Measurements from ENCODE around the gene ABCB4.

Gene ABCB4

GRCh38 chr7:87475359-87476178 is at the start of gene ABCB4:
TSS of gene ABCB4 (minus strand) at chr7:87475680. CDS start at chr7:87475465, 215 bp downstream.
- DNase-seq (ENCODE audit: low read depth in 3 of 3) = no peak

- no peak for DNase-seq (ENCODE audit: low read depth in 3 of 3)
Measured at GRCh38 chr7:87518735-87519134, 43.3 kb upstream of the ABCB4 start.

DNA sequence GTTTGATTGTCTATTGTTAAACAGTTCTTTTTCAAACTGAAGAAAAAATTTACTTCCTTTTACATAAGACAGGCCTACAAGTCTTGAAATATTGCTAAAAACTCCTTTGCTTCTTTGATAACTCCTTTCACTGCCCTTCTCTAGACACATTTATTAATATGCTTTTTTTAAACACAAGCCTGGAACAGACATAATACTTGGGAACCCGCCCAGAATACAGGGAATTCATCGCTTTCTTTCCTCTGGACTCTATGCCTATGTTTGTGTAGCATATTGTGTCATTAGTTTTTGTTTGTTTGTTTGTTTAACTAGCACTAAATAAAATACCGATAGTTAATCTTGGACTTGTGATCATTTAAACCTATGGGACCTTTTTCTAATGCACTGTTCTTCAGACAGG is 42.4 kb upstream of the ABCB4 start:
- no peak for DNase-seq (ENCODE audit: low read depth in 3 of 3)

DNA sequence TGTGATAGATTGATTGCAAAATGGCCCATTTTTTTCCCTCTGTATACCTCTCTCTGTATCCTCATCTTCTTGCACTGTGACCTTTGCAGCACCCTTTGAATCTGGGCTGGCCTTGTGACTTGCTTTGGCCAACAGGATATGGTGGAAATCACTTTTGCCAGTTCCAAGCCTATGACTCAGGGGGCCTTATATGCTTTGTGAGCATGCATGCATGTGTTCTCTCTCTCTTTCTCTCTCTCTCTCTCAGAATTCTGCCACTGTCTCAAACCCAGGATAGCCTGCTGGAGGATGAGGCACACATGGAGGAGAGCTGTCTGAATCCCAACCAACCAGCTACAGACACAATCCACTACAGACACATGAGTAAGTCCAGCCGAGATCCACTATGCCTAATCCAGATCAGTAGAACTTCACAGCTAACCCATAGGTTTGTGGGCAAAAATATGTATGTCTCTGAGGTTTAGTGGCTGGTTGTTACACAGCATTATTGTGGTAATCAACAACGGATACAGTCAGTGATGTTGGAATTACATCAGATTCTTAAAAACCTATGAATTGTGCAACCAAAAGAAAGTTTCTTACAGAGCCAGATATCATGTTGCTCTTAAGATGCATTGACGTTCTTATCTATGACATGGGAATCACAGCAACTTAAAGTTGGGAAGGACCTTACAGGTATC is 41.8 kb upstream of the ABCB4 start:
- DNase-seq (ENCODE audit: low read depth in 3 of 3) = no peak

GRCh38 chr7:87513735-87514335 is 38.4 kb upstream of the ABCB4 start:
- DNase-seq (ENCODE audit: low read depth in 3 of 3) = no peak

DNA sequence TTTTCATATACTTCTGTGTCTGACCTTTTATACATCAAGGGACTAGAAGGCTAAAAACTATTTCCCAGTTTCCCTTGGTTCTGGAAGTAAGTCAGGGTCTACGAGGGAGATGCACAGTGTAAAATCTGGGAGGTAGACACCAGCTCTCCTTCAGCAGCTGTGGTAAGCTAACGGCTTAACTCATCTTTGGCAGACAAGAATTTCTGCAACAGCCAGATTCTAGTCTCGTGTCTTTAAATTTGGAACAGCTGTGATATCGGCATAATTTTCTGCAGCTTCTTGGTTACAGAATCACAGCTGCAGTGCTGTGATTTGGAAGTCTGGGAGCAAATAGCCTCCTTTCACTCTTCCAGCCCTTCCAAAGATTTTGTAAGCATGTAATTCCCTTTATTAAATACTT is 37.4 kb upstream of the ABCB4 start:
- no peak for DNase-seq (ENCODE audit: low read depth in 3 of 3)

DNA sequence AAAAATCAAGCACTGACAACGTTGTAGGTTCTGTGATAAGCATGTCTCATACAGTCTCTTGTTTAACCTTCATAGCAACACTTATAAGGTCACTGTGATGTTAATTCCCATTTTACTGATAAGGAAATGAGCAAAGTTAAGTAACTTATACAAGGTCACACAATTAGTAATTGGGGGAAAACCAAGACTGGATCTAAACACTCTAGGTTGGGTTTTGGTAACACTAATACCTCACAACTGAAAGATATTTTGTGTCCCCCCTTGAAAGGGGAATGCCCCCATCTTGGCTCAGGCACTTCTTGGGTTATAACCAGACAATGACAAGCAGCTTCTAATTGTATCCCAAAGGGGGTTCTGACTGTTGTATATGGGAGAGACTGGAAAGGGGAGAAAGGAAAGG is 36.0 kb upstream of the ABCB4 start:
- DNase-seq (ENCODE audit: low read depth in 3 of 3) = no peak

DNA sequence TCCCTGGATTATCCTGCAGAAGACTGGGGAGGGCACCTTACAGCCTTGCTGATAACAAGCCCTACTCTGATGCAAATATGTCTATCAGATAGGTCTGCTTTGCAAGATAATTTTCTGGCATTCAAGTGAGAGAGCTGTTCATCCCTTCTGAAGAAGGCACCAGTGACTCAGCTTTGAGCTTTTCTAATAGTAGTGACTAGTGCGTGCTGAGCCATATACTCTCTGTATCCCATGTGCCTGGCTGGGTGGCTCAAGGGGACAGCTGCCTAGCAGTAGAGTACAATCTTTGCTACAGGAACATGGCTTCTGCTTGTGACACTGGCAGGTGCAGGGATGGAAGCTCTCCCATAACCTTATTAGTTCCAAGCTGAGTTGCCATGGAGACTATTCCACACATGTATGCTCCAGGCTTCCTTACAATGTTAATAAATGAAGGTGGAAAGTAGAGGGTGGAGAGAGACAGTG is 35.0 kb upstream of the ABCB4 start:
- no peak for DNase-seq (ENCODE audit: low read depth in 3 of 3)

DNA sequence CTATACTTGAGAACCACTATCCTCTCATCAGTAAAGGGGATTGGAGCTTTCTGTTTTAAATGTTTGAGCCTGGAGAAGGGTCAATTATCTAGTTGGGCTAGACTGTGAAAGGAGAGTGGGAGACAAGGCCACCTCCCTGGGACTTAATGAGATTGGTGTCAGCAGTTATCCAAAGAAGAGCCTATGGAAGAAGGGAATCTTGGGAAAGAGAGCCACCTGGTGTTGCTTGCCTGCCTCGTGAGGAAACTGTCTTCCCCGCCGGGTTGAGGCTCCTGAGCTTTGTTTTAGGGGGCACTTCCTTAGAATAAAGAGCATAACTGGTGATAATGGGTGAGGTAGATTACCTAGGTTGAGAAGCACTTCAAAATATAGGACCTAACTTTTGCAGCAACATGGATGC is 32.0 kb upstream of the ABCB4 start:
- no peak for DNase-seq (ENCODE audit: low read depth in 3 of 3)

GRCh38 chr7:87506246-87507180 is 31.0 kb upstream of the ABCB4 start:
- no peak for DNase-seq (ENCODE audit: low read depth in 3 of 3)

DNA sequence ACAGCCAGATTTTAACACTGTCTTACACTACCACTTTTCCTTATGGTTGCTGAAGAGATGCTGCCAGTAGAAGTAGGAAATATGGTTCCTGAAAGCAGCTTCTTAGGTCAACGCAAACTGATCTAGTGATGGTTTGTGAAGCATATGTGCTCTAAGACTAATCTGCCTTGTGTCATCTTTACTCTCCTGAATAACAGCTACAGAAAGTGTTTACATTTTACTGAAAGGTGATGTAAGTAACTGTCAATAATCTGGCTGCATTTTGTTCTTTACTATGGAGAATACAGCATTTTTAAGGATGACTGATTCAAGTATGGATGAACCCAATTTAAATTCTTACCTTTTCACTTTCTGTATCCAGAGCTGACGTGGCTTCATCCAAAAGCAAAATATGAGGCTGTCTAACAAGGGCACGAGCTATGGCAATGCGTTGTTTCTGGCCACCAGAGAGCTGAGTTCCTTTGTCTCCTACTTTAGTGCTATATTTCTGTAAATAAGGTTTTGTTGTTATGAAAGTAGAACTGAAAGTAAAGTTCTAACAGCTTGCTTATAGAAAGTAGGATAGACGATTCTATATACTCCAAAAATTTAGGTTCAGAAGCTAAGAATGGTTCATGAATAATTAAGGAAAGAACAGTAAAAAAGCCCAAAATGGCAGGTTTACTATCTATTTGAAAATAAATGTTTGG is 30.2 kb upstream of the ABCB4 start:
- DNase-seq (ENCODE audit: low read depth in 3 of 3) = no peak

DNA sequence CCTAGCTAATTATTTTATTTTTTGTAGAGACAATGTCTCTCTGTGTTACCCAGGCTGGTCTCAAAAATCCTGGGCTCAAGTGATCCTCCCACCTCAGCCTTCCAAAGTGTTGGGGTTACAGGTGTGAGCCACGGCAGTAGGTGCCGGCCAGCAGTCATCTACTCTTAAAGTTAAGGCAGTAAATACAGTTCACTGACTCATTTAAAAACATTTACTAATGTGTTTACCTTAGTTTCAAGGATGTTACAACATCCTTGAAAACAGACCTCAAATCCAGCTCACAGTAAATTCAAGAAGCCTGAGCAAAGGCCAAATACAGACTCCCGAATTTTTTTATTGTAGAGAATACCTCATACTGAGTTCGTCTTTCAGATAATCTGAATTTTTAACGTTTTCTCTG is 29.6 kb upstream of the ABCB4 start:
- DNase-seq (ENCODE audit: low read depth in 3 of 3) = no peak

GRCh38 chr7:87499494-87499893 is 24.0 kb upstream of the ABCB4 start:
- no peak for DNase-seq (ENCODE audit: low read depth in 3 of 3)

DNA sequence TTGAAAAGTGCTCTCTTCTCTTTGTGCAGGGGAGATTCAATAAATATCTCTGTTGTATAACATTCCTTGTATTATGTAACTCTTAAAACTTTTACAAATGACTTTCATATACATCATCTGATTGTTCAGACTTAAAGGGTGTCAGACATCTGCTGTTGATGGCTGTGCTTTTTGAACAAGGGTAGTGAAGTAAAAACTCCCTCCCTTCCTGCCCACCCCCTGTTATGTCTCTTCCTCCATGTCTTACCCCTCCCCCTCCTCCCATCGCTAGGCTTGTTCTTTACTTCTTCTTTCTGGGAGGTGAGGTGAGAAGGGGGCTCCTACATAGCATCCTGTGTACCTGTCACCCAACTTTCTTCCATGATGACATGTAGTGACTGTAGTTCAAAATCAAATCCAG is 23.4 kb upstream of the ABCB4 start:
- DNase-seq (ENCODE audit: low read depth in 3 of 3) = no peak

DNA sequence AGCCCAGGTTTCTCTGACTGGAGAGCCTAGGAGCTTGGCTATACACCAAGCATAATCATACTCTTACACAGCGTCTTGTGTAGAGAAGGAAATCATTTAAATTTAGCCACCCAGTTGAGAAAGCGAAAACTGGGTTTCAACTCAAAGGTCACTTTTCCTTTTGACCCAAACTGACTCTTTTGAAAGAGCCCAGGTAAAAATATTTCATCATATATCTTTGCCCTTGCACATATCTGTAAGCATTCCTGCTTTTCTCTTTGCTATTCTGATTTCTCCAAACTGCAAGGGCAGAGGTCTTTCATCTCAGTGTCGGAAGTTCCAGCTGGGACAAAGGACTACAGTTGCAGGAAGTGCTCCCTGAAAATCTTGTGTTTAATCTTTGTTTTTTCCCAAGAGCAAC is 22.0 kb upstream of the ABCB4 start:
- no peak for DNase-seq (ENCODE audit: low read depth in 3 of 3)

DNA sequence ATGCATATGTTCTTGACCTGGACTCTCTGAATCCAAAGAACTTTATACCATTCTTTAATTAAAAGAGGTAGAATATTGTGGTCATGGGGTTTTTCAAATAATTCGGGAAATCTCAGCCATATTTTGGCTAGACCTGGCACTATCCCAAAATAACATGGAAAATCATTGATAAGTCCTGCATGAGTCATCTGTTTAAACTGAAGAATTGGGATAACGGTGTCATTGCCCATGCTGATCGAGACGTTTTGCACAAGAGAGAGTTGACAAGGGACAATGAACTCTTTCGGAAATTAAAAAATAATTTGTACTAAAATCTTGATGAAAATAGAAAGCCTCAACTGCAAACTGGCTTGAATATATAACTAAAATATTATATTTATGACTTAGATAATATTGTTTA is 19.9 kb upstream of the ABCB4 start:
- no peak for DNase-seq (ENCODE audit: low read depth in 3 of 3)

- no peak for DNase-seq (ENCODE audit: low read depth in 3 of 3)
Measured at GRCh38 chr7:87494454-87494853, 19.0 kb upstream of the ABCB4 start.

DNA sequence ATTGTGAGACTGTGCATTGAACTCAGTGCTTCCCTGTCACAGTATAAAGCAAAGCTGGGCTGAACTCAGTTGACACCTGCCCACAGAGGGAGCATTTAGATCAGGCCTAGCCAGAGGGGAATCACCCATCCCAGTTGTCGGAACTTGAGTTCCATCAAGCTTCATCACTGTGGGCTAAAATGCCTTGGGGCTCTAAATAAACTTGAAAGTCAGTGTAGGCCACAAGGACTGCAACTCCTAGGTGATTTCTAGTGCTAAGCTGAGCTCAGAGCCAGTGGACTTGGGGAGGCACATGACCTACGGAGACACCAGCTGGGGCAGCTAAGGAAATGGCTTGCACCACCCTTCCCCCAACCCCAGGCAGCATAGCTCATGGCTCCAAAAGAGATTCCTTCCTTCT is 7.7 kb upstream of the ABCB4 start:
- no peak for DNase-seq (ENCODE audit: low read depth in 3 of 3)

- DNase-seq (ENCODE audit: low read depth in 3 of 3) = no peak
Measured at GRCh38 chr7:87482115-87482514, 6.6 kb upstream of the ABCB4 start.

- DNase-seq (ENCODE audit: low read depth in 3 of 3) = no peak
Measured at GRCh38 chr7:87480386-87480785, 4.9 kb upstream of the ABCB4 start.

DNA sequence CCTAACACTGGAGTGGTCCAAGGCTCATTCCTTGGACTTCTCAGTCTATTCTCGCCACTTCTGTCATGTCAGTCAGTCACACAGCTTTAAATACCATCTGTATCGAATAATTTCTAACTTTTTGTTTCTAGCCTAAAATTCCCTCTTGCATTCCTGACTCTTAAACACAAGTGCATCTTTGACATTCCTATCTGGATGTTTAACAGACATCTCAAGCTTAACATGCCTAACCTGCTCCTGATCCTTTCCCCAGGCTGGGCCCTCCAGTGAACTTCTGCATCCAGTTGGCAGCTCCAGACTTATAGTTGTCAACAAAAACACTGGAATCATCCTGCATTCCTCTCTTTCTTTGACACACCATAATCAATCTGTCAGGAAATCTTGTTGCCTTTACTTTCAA is 4.5 kb upstream of the ABCB4 start:
- no peak for DNase-seq (ENCODE audit: low read depth in 3 of 3)

Measured in stimulated activated CD4-positive, alpha-beta T cell treated with anti-CD3 and anti-CD28 coated beads, TNF-alpha, amount 100 ng/mL, for 48 hours (primary cell).